ENCODE results near the gene OR2F1.

The OR2F1 gene

DNA sequence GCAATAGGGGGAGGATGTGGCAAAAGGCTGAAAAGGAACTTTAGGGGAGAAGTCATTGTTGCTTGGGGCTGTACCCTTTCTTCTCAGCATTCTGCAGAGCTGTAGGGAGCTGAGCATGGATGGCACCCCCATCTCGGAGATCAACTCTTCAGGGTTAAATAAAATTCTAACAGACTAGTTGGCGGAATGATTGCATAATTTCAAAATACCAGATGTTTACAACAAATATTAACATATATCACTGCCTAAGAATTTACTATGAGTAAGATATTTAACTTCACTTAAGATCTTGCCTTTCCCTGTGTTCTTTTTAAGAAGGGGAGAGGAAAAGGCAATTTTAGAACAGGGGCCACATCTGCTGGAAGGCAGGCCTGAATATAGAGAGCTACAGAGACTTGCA, 509 bp upstream of the OR2F1 start:
- DNase-seq = no peak

GRCh38 chr7:143958781-143959180, 4.1 kb downstream of the OR2F1 start:
- no peak for DNase-seq

DNA sequence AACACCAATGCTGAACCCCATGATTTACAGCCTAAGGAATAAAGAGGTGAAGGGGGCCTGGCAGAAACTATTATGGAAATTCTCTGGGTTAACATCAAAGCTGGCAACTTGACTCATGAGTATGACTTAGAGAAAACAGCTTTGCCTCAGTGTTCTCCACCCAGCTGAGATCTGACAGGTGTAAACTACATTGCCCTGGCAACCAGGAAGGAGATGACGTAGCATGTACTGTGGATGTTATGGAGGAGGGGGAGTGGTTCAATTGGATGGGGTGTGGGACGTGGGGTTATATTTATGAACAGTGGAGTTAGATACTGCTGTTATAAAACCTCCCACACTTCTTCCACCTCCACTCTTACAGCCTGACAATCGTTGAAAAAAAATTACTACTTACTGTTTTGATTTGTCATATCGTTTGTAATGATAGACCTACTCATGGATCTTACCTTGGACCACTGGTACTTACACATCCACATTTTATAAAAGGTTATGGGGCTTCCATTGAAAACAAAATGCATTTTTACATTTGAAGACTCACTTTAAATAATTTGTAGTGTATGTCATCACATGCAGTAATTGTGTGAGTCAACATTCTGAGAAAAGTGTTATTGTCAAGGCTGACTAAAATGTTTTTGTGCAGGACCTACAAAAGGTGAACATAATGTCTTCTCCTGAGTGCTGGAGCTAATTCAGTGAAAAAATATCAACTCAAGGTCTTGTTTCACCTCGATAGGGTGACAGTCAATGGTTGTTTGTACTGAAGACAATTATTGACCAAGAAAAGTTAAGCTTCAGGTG, 6.4 kb downstream of the OR2F1 start:
- DNase-seq = no peak

GRCh38 chr7:143965280-143965679, 10.6 kb downstream of the OR2F1 start:
- no peak for DNase-seq

GRCh38 chr7:143967398-143967797, 12.8 kb downstream of the OR2F1 start:
- DNase-seq = no peak

DNA sequence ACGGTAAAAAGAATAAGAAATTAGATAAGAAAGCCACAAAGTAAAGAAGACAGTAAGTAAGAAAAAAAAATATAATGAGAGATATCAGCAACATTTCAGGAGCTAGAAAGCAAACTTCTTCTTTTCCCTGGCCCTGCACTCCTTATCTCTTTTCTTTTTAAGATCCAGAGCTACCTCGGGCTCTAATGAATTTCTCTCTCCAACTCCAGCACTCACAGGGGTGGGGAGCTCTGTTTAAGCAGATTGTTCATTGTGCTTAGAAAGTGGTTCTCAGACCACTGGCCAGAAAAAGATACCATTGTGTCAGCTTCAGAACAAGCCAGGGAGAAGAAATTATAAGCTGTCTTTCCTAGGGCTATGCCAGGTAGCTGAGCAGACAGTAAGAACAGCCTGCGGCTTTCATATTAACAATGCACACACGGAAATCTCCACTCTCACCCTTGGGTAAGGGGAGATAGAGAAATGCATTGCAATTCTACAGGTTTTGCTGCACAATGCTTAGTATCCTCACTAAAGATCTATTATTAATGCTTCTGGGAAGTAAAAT, 19.3 kb downstream of the OR2F1 start:
- DNase-seq = no peak

DNA sequence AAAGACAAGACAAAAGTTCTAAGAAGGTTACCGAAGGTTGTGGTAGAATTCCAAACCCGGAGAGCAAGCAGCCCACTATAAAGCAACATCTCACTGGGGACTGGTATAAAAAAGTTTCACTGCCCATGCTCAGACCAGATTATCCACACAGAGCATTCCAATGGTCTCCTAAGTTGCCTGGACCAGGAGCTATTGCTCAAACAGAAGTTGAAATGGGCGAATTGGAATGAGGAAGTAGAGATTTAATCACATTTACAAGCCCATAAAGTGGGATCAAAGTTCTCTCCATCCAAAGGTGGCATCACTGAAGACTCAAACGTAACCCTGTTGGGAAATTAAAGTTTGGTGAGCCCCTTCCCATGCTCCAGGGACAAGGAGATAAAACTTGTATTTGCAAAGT, 19.8 kb downstream of the OR2F1 start:
- no peak for DNase-seq

- no peak for DNase-seq
Measured at GRCh38 chr7:143975617-143976016, 21.0 kb downstream of the OR2F1 start.

DNA sequence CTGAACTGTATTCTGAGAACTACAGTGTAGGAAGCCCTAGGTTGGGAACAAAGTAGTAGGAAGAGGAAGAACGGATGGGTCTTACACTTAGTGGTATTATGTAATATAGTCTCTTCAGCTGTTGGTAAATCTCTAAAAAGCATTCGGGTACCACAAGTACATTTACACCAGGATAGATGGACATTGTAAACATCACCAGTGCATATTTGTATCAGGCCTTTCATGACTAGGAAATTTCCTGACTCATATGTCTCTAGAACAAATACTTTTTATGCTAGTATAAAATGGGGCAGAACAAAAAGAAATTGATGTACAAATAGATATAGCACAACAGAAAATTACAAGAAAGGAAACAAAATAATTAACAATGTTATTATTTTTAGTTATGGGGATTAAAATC, 23.9 kb downstream of the OR2F1 start:
- no peak for DNase-seq

GRCh38 chr7:143979359-143979758, 24.7 kb downstream of the OR2F1 start:
- DNase-seq = peak; percentile 37

DNA sequence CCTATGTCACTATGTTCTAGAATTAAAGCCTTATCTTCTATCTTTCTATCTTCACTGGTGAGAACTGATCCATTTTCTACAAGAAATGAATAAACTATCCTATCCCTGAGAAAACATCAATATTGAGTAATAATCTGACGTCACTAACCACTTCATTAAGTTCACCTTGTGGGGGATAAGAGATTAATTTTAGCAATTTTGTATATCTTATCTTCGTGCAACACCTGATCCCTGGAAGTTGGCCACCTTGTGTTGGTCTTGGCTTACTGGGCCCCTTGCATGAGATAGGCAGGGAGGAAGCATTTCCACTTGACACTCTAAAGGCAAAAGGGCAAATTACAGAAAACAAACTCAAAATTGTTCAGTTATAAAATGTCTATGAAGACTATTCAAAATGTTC, 25.4 kb downstream of the OR2F1 start:
- no peak for DNase-seq

GRCh38 chr7:143980746-143981510, 26.3 kb downstream of the OR2F1 start:
- no peak for DNase-seq

GRCh38 chr7:143983960-143984359, 29.3 kb downstream of the OR2F1 start:
- DNase-seq = no peak

DNA sequence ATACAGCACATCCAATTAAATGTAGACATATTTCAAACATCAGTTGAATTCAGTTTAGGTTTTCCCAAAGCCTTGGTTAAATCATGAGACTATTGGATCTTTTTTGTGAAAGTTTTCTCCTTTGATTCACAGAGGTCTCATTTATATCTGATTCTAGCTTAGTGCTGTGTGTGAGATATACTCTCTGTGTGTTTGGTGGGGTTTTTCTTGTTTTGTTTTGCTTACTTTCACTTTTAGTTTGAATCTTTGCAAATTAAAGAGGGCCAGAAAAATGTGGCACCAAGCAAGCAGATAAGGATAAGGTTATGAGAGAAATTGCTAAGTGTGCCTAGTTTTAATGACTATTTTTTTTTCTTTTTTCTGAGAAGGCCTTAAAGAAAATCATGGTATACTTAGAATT, 32.9 kb downstream of the OR2F1 start:
- DNase-seq = no peak

DNA sequence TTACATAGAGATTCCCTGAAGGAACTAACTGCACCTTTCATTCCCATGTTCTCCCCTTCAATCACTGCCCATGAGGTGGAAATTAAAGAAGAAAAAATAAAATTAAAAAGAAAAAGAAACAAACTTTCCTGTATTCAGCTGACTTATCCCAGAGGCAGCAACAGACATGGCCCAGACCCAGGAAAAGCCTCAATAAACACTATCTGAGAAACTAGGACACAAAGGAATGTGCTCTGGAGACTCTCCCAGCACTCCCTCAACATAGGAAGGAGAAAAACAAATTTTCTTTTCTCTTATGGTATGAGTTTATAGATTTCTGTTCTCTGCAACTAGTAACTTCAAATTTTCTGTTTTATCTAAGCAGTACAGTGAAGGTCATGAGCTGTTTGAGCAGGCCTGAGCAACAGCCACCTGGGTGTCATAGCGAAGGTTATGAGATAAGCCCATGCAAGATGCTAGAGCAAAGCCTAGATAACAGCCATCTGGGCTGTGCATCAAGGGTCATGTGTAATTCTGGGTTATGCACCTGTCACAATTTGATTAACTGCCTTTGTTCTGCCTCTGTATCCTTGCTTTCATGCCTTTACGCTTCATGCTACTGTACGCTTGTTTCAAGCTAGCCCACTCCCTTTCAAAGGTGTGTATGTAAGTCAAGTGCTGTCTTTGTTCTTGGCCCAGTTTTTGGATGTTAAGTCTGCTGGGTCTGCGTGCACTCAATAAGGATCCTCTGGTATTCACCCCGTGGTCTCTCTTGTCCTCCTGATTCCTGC, 34.5 kb downstream of the OR2F1 start:
- no peak for DNase-seq

DNA sequence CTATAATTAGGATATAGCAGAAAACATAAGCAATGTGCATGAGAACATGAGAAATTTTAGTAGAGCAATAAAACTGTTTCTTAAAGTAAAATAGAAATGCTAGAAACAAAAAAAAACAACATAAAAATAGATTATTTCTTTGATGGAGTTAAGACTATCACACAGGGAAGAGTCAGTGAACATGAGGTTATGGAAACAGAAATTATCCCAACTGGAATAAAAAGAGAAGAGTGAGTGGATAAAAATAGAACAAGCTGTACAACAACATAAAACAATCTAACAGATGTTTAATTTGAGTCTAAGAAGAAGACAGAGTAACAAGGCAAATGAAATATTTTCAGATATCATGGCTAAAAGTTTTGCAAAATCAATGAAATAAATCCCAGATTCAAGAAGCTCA, 38.0 kb downstream of the OR2F1 start:
- DNase-seq = no peak

DNA sequence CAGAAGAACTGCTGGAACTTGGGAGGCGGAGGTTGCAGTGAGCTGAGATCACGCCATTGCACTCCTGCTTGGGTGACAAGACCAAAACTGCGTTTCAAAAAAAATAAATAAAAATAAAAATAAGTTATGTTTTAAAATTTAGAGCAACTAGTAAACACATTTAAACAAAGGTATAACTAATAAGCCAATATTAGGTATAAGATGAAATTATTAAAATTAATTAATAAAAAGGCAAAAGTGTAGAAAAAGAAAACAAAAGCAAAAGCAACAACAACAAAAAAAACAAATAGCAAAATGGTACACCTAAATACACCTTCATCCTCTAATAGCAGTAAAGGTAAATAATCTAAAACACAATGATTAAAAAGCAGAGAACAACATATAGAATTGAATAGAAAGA, 39.3 kb downstream of the OR2F1 start:
- no peak for DNase-seq

GRCh38 chr7:144000020-144000419, 45.4 kb downstream of the OR2F1 start, which contains the start of gene OR6B1:
Gene OR6B1, plus strand, starts transcription at chr7:144000320. Its CDS starts 3,677 bp downstream, at chr7:144003997.
- no peak for DNase-seq

GRCh38 chr7:144001543-144001942, 46.9 kb downstream of the OR2F1 start:
- DNase-seq = no peak

- DNase-seq = no peak
Measured at GRCh38 chr7:144004703-144005102, 50.1 kb downstream of the OR2F1 start.

- no peak for DNase-seq
Measured at GRCh38 chr7:144006029-144006691, 51.5 kb downstream of the OR2F1 start.

- DNase-seq = no peak
Measured at GRCh38 chr7:144006692-144007042, 52.0 kb downstream of the OR2F1 start.

DNA sequence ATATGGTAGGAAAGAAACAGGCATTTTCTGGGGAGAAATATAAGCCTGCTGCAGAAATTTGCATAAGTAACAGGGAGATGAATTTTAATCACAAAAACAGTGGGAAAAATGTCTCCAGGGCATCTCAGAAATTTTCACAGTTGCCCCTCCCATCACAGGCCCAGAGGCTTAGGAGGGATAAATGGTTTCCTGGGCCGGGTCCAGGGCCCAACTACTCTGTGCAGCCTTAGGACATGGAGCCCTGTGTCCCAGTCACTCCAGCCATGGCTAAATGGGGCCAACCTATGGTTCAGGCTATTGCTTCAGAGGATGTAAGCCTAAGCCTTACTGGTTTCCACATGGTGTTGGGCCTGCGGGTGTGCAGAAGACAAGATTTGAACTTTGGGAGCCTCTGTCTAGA, 54.7 kb downstream of the OR2F1 start:
- DNase-seq = no peak

Measured in kidney glomerular epithelial cell (primary cell).